Naive thymus-derived CD8-positive, alpha-beta T cell (primary cell): ENCODE data around the gene FGD4. TPM values are rescaled to one million over a fixed set of nuclear protein-coding genes. Genes with fewer than 3 reads are reported as not detected.
"Not testable (repeated sequence)": the region's sequence is repeated elsewhere in the genome, so short reads cannot be mapped to it uniquely, and the experiment has no call there.

Source experiments
- ATAC-seq, 2 donors: fragments of 150-1000 bp; cut with Tn5 transposase in 1 of 2; sonication (Bioruptor Pico), chemical (Tn5 transposase) in 1 of 2; 1 replicate in 1 of 2; 2 replicates in 1 of 2; pipeline ENCODE4 v1.10.0; 2021; ENCODE audit warnings: mild to moderate bottlenecking in 2 of 2, moderate library complexity in 2 of 2
- POLR2A ChIA-PET: fragments of 350-600 bp; sonication (Branson Sonifier 250); formaldehyde crosslinking; loops from one replicate; lab custom pipeline; 2021; ENCODE audit warnings: antibody characterized with exemption; lab: Charles Lee
- DNase-seq, 10 donors: peaks; one replicate each; pipeline versions ENCODE4 v3.0.0 to v3.0.0-alpha.2; 2020 to 2022
- H3K27ac Mint-ChIP-seq, 10 donors: one replicate each; pipeline ENCODE4 v1.8.0; 2020 to 2022; ENCODE audit warnings: mild to moderate bottlenecking in 10 of 10, mixed read lengths in 10 of 10, moderate library complexity in 4 of 10, inconsistent platforms in 1 of 10
- H3K27me3 Mint-ChIP-seq, 5 donors: one replicate each; pipeline ENCODE4 v1.8.0; 2021 to 2022; ENCODE audit warnings: mixed read lengths in 5 of 5
- H3K36me3 Mint-ChIP-seq, 3 donors: one replicate each; pipeline ENCODE4 v1.8.0; 2020 to 2022; ENCODE audit warnings: mixed read lengths in 3 of 3, mild to moderate bottlenecking in 2 of 3, inconsistent platforms in 1 of 3
- H3K4me1 Mint-ChIP-seq, 4 donors: one replicate each; pipeline ENCODE4 v1.8.0; 2021 to 2022; ENCODE audit warnings: mixed read lengths in 4 of 4
- H3K4me3 Mint-ChIP-seq, 10 donors: one replicate each; pipeline ENCODE4 v1.8.0; 2020 to 2022; ENCODE audit warnings: mild to moderate bottlenecking in 10 of 10, mixed read lengths in 10 of 10, moderate library complexity in 6 of 10, inconsistent platforms in 1 of 10
- H3K9me3 Mint-ChIP-seq, 9 donors: one replicate each; pipeline ENCODE4 v1.8.0; 2020 to 2022; ENCODE audit warnings: mixed read lengths in 9 of 9, mild to moderate bottlenecking in 3 of 9, inconsistent platforms in 1 of 9, moderate library complexity in 1 of 9
- polyA plus RNA-seq, 3 donors: library from polyadenylated mRNA; unstranded; fragments of 300-500 nt; fragmentation: Illumina TruSeq; gene quantifications; one replicate each; pipeline ENCODE4 v1.2.3, GENCODE V29; 2021
- total RNA-seq, 8 experiments: library from RNA in 2 of 8; stranded (reverse) in 2 of 8; gene quantifications; one replicate each; pipeline ENCODE4 v1.2.3 and lab custom pipeline; 2021 to 2026

Gene FGD4
- total and polyA plus RNA-seq, 5 experiments from 2014 or later: 0.05 to 0.69 (median 0.39) TPM; not detected in 1

DNA sequence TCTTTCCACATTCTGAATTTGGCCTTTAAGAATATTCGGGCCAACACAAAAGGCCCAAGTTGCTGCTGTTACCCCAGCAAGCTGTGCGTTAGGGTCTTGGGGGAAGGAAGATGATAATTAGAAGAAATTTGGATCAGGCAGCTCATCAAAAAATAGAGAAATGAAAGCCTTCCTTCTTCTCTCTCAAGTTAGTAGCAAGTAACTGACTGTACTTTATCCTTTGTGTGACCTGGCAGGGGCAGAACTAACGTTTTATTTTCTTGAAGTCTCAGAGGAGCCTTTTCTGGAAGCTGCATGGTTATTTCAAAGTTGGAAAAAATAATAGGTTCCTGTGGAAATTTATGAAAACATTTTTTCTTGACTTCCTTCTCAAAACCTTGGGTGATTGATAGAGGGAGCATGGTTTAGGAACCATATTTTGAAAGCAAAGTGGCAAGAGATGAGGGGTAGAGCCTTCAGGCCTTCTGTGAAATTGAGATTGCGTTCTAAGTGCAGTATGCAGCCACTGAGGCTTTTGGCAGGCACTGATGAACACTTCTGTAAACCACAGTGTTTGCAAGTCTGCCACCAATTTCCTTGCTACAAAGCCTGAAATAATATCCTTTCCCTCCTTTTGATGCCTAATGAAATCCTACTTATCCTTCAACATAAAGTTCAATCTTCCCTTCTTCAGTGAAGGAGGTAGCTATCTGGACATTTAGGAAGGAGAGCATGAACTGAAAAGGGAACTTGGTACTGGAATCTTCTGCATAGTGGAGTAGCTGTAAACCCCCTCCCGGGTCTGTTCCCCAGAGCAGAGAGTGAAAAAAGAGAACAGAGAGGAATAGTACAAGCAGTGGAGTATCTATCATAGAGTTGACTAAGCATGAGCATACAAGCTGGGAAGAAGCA, 123.2 kb downstream of the FGD4 start:
- Mint-ChIP-seq H3K4me1 (peaks cover 1 to 22% (median 5%) of the 10 kb centered on the region in 4 donors), H3K27ac (peak overlapping the region in 6 of 10 donors; percentile 5 to 84 (median 46)), H3K9me3 (no peaks in the 10 kb centered on the region), H3K36me3 (no peaks in the 10 kb centered on the region), H3K27me3 (no peaks in the 10 kb centered on the region), H3K4me3 (peak overlapping the region in 1 of 10 donors; percentile 45)
- no peak for DNase-seq
- ATAC-seq: no peak
- POLR2A ChIA-PET: no interaction called here

DNA sequence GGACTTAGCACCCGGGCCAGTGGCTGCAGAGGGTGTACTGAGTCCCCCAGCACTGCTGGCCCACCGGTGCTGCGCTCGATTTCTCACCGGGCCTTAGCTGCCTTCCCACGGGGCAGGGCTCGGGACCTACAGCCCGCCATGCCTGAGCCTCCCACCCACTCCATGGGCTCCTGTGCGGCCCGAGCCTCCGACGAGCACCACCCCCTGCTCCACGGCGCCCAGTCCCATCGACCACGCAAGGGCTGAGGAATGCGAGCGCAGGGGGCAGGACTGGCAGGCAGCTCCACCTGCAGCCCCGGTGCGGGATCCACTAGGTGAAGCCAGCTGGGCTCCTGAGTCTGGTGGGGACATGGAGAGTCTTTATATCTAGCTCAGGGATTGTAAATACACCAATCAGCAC, 126.4 kb downstream of the FGD4 start:
- H3K9me3 Mint-ChIP-seq, ATAC-seq, H3K4me3 Mint-ChIP-seq, H3K27me3 Mint-ChIP-seq, H3K36me3 Mint-ChIP-seq, DNase-seq, H3K27ac Mint-ChIP-seq, POLR2A ChIA-PET: not testable (repeated sequence)
- peaks cover 1 to 20% (median 5%) of the 10 kb centered on the region in 4 donors for H3K4me1 Mint-ChIP-seq

DNA sequence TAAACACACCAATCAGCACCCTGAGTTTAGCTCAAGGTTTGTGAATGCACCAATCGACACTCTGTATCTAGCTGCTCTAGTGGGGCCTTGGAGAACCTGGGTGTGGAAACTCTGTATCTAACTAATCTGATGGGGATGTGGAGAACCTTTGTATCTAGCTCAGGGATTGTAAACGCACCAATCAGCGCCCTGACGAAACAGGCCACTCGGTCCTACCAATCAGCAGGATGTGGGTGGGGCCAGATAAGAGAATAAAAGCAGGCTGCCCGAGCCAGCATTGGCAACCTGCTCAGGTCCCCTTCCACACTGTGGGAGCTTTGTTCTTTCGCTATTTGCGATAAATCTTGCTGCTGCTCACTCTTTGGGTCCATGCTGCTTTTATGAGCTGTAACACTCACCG, 127.0 kb downstream of the FGD4 start:
- DNase-seq, H3K27me3 Mint-ChIP-seq, H3K9me3 Mint-ChIP-seq, H3K4me3 Mint-ChIP-seq, H3K36me3 Mint-ChIP-seq, ATAC-seq, H3K27ac Mint-ChIP-seq, POLR2A ChIA-PET: not testable (repeated sequence)
- H3K4me1 Mint-ChIP-seq: peaks cover 1 to 17% (median 5%) of the 10 kb centered on the region in 4 donors

DNA sequence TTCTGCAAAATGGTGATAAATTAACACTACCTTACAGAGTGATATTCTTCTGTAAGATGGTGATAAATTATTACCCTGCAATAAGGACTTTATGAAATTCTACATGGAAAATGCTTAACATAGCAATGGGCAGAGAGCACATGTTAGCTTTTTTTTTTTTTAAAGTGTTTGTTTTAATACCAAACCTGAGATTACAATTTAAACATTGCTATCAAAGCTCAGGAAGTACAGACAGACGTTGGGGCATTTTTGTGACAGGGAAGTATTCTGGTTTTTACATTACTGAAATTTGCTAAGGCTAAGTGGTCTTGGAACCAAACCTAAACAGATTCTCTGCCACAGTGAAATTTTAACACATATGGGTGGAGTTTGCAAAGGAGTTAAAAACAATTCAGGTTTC, 133.1 kb downstream of the FGD4 start:
- Mint-ChIP-seq H3K4me3 (no peak overlapping the region), H3K27ac (no peak overlapping the region), H3K27me3 (peaks cover 0 to 4% (median 2%) of the 10 kb centered on the region in 5 donors), H3K36me3 (no peaks in the 10 kb centered on the region), H3K4me1 (peaks cover 1 to 32% (median 9%) of the 10 kb centered on the region in 4 donors), H3K9me3 (no peaks in the 10 kb centered on the region)
- DNase-seq: no peak
- POLR2A ChIA-PET: no interaction called here
- no peak for ATAC-seq

DNA sequence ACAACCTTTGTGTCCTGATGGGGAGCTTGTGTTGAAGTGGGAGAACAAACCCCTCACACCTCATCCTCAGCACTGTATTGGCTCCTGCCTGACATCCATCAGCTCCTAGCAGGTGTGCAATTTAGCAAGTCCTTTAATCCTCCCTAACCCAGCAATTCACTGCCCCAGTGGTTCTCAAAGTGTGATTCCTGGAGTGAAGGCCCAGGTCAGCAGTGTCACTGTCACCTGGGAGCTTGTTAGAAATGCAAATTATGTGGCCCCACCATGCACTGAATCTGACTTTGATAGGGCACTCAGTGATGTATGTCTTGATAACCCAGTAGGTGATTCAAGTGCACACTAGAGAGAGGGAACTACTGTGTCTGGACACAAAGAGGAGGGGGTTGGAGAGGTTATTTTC, 133.6 kb downstream of the FGD4 start:
- Mint-ChIP-seq H3K27ac (no peak overlapping the region), H3K4me1 (peaks cover 0 to 35% (median 9%) of the 10 kb centered on the region in 4 donors), H3K36me3 (no peaks in the 10 kb centered on the region), H3K27me3 (peaks cover 0 to 6% (median 3%) of the 10 kb centered on the region in 5 donors), H3K4me3 (no peak overlapping the region), H3K9me3 (no peaks in the 10 kb centered on the region)
- POLR2A ChIA-PET: no interaction called here
- ATAC-seq (no peak), DNase-seq (no peak)

DNA sequence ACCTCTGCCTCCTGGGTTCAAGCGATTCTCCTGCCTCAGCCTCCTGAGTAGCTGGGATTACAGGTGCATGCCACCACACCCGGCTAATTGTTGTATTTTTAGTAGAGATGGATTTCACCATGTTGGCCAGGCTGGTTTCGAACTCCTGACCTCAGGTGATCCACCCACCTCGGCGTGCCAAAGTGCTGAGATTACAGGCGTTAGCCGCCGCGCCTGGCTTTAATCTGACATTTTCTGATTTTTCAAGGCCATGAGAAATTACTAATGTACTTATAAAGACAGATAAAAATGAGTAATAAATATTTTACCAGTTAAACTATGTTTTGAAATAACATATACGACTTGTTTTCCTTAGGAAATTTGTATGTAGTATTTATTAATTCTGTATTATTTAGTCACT, 134.1 kb downstream of the FGD4 start:
- peaks cover 0 to 35% (median 9%) of the 10 kb centered on the region in 4 donors for H3K4me1 Mint-ChIP-seq
- H3K27me3 Mint-ChIP-seq, POLR2A ChIA-PET, H3K4me3 Mint-ChIP-seq, DNase-seq, H3K9me3 Mint-ChIP-seq, H3K36me3 Mint-ChIP-seq, ATAC-seq, H3K27ac Mint-ChIP-seq: not testable (repeated sequence)

DNA sequence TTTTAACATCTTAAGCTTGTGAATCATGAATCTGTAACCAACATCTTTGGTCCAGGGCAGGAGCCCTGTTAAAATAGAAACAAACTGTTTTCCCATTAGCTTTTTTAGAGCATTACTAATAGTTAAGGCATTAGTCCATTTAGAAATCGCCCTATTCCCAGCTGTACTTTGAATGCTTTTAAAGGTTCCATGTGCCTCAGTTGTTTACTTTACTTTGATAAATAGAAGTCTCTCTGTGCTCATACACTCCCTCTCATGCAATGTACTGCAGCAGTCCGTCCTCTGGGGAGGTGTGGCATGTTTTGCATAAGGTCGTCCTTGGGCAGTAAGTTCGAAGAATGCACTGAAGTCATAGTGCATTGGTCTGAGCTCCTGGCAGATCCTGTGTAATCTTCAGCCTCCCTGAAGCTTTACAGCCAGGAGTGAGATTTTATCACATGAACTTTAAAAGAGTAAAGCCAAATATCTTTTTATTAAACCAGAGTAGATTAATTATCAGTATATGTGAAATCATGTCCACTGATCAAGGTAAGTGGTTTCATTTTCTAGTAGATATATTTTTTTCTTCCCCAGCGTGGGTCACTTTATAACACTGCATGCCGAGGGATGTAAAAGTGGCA, 134.7 kb downstream of the FGD4 start:
- Mint-ChIP-seq H3K4me1 (peaks cover 0 to 35% (median 9%) of the 10 kb centered on the region in 4 donors), H3K27me3 (peaks cover 2 to 12% (median 6%) of the 10 kb centered on the region in 5 donors), H3K27ac (peak overlapping the region in 1 of 10 donors; percentile 5), H3K4me3 (peak overlapping the region in 2 of 10 donors; percentile 37 to 75), H3K9me3 (no peaks in the 10 kb centered on the region), H3K36me3 (no peaks in the 10 kb centered on the region)
- DNase-seq: no peak
- no peak for ATAC-seq
- POLR2A ChIA-PET: no interaction called here

DNA sequence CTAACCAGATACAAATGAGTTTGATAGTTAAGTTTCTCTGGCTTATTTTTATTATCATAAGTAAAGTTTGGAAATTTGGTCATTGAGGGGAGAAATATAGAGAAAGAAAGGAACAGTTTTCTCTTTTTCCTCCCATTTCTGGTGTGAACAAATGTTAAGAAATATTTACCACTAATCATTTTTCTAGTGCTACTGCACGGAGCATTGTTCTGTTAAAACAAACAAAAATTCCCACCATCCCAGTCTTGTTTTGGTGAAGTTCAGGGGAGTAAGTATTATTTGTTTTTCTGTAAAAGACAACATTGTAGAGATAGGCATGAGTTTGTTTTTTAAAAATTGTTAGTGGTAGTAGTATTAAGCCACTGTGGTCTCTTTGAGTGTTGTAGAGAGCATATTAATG, 135.3 kb downstream of the FGD4 start:
- POLR2A ChIA-PET: no interaction called here
- peaks cover 0 to 35% (median 9%) of the 10 kb centered on the region in 4 donors for H3K4me1 Mint-ChIP-seq
- no peaks in the 10 kb centered on the region for H3K36me3 Mint-ChIP-seq
- DNase-seq (no peak), ATAC-seq (no peak)
- H3K27me3 Mint-ChIP-seq: peaks cover 2 to 12% (median 6%) of the 10 kb centered on the region in 5 donors
- H3K4me3 Mint-ChIP-seq: peak overlapping the region in 2 of 10 donors; percentile 20 to 75
- no peaks in the 10 kb centered on the region for H3K9me3 Mint-ChIP-seq
- H3K27ac Mint-ChIP-seq: peak overlapping the region in 2 of 10 donors; percentile 5 to 51

DNA sequence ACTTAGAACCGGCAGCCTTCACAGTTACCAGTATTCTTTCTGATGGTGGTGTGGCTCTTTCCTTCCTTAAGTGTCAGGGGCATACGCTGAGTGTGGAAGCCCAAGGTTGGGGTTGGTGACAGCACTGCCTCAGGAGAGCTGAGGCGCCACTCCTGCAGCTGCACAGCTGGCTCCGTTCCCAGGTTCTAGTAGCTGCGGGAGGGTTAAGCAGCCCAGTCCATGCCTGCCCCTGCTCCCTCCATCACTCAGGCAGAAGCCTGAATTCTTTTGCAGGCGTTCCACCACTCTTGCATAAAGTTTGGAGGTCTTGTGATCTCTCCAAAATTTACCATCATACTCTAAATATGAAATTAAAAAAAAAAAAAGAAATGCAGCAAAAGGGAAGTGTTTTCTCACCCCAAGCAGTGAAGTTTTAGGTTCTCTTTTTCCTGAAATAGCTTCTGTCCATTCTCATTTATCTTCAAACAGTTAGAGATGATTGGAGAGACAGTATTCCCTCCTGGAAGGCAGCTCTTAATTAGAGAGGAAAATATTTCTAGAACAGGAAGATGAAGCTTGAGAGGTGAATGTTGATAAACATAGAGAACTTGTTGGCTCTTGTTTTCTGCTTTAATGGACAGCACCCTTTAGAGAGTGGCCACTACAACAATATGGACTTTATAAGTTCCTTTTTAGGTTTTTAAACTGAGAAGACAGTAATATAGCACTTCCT, 136.1 kb downstream of the FGD4 start:
- peaks cover 2 to 12% (median 6%) of the 10 kb centered on the region in 5 donors for H3K27me3 Mint-ChIP-seq
- POLR2A ChIA-PET: interaction anchor here (0.7 kb wide), 1 partner anchor 24 kb away, joined by 3 read pairs; no protein-coding TSS in a partner anchor
- H3K4me1 Mint-ChIP-seq: peaks cover 0 to 35% (median 9%) of the 10 kb centered on the region in 4 donors
- H3K4me3 Mint-ChIP-seq: peak overlapping the region in 4 of 10 donors; percentile 11 to 75 (median 18)
- DNase-seq (no peak), ATAC-seq (peak in 1 of 2 donors; percentile 23)
- no peaks in the 10 kb centered on the region for H3K36me3 Mint-ChIP-seq
- H3K27ac Mint-ChIP-seq: peak overlapping the region in 1 of 10 donors; percentile 7
- no peaks in the 10 kb centered on the region for H3K9me3 Mint-ChIP-seq

DNA sequence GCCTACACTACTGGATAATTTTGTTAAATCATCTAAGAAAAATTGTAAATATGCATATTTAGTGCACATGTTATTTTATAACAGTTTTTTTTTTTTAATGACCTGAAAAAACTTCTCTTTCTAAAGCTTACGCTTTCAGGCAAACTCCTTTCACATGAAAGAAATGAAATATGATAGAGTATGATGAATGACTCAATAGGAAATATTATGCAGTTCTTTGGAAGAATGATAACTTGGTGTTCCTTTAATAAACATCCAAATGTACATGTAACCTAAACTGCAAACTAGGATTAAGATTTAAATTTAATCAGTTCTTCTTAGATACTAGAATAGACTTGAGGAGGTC, 136.6 kb downstream of the FGD4 start:
- H3K27me3 Mint-ChIP-seq: peaks cover 2 to 12% (median 6%) of the 10 kb centered on the region in 5 donors
- POLR2A ChIA-PET: interaction anchor here (0.7 kb wide), 1 partner anchor 24 kb away, joined by 3 read pairs; no protein-coding TSS in a partner anchor
- H3K4me1 Mint-ChIP-seq: peaks cover 0 to 35% (median 9%) of the 10 kb centered on the region in 4 donors
- DNase-seq (no peak), ATAC-seq (no peak)
- no peak overlapping the region for H3K27ac Mint-ChIP-seq
- H3K9me3 Mint-ChIP-seq: no peaks in the 10 kb centered on the region
- peak overlapping the region in 2 of 10 donors; percentile 20 to 75 for H3K4me3 Mint-ChIP-seq
- no peaks in the 10 kb centered on the region for H3K36me3 Mint-ChIP-seq

DNA sequence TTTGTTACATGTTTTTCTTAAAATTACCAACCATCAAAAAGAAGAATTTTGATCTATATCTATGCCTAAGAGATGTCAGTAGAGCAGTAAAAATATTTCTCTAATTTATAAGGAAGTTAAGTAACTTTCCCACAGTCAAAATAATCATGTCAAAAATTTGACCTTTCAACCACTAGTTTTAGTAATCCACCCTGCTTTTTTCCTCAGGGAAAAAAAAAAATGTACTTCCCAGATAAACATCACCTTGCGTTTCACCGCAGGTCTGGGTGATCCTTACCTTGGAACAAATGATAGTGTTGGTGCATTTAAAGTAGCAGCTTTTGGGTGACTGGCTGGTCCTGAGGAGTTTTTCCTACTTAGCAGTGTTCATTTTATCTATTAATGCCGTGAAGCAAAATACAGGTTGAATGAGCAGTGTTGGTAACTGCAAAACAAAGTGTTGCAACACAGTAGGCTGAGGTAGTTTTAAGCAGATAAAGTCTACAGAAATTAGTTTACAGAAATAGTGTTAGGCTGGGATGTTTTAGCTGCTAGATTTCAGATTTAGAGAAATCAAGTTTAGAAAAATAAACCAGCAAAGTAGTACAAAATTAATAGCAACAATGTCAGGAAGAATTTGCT, 142.5 kb downstream of the FGD4 start:
- no peaks in the 10 kb centered on the region for H3K9me3 Mint-ChIP-seq
- POLR2A ChIA-PET: no interaction called here
- H3K4me3 Mint-ChIP-seq: no peak overlapping the region

More for the DNA sequence above, 142.5 kb downstream of the FGD4 start:
- Mint-ChIP-seq H3K36me3 (no peaks in the 10 kb centered on the region), H3K27me3 (peaks cover 0 to 12% (median 6%) of the 10 kb centered on the region in 5 donors), H3K4me1 (peaks cover 0 to 12% (median 0%) of the 10 kb centered on the region in 4 donors), H3K27ac (no peak overlapping the region)
- ATAC-seq (no peak), DNase-seq (no peak)
